Measurements from ENCODE around the gene NCL. TPM values are rescaled to one million over a fixed set of nuclear protein-coding genes. Genes with fewer than 3 reads are reported as not detected.
A peak's percentile ranks its signal among the peaks of the same experiment; 100 is the strongest.

The NCL gene
- total and polyA plus RNA-seq, 2 of the 13 experiments (the other 11 are each of a cell fraction or from before 2014, with no cell fraction given) = 105 to 779 TPM

GRCh38 chr2:231418820-231419640 lies 45.3 kb downstream of the NCL start (continued):
- TF ChIP-seq, protein P1, sequence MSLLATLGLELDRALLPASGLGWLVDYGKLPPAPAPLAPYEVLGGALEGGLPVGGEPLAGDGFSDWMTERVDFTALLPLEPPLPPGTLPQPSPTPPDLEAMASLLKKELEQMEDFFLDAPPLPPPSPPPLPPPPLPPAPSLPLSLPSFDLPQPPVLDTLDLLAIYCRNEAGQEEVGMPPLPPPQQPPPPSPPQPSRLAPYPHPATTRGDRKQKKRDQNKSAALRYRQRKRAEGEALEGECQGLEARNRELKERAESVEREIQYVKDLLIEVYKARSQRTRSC (CRISPR knock-in tag; IDR thresholded peaks at IDR 0.05; ENCODE audit: low read depth) = no peak
- TF ChIP-seq ZNF790 (CRISPR knock-in tag; IDR thresholded peaks at IDR 0.05; ENCODE audit: borderline replicate concordance) (no peak; the same call in 1 of the 2 replicates), SIN3B (IDR thresholded peaks at IDR 0.05; ENCODE audit: low read length) (no peak), ETS1 (CRISPR knock-in tag; IDR thresholded peaks at IDR 0.05) (no peak), BCL3 (CRISPR knock-in tag; IDR thresholded peaks at IDR 0.05) (peak; percentile 67), NCOA5 (CRISPR knock-in tag; IDR thresholded peaks at IDR 0.05) (no peak), ZBTB42 (CRISPR knock-in tag; IDR thresholded peaks at IDR 0.05) (peak; percentile 75; the same call in 1 of the 2 replicates), ZNF235 (CRISPR knock-in tag; IDR thresholded peaks at IDR 0.05; ENCODE audit: borderline replicate concordance) (no peak), ATAD3A (CRISPR knock-in tag; IDR thresholded peaks at IDR 0.05) (no peak), RFXANK (CRISPR knock-in tag; IDR thresholded peaks at IDR 0.05) (no peak), ZC3H4 (CRISPR knock-in tag; IDR thresholded peaks at IDR 0.05; ENCODE audit: borderline replicate concordance) (no peak), ZNF569 (CRISPR knock-in tag; IDR thresholded peaks at IDR 0.05; ENCODE audit: borderline replicate concordance) (no peak), IKZF5 (CRISPR knock-in tag; IDR thresholded peaks at IDR 0.05) (no peak), ZNF260 (CRISPR knock-in tag; IDR thresholded peaks at IDR 0.05; ENCODE audit: borderline replicate concordance, low read depth) (no peak), HNF4G (IDR thresholded peaks at IDR 0.05; ENCODE audit: borderline replicate concordance, low read depth, low read length) (peak; percentile 69), HNF4G (CRISPR knock-in tag; IDR thresholded peaks at IDR 0.05; ENCODE audit: borderline replicate concordance, low read depth) (peak; percentile 40; the same call in 1 of the 2 replicates), MATR3 (CRISPR knock-in tag; IDR thresholded peaks at IDR 0.05) (no peak), SNAPC5 (CRISPR knock-in tag; IDR thresholded peaks at IDR 0.05; ENCODE audit: borderline replicate concordance) (no peak; the same call in 1 of the 2 replicates), BCL6 (CRISPR knock-in tag; IDR thresholded peaks at IDR 0.05) (no peak), ATM (IDR thresholded peaks at IDR 0.05; ENCODE audit: borderline replicate concordance) (no peak), ZFP1 (CRISPR knock-in tag; IDR thresholded peaks at IDR 0.05) (no peak), ZBTB8A (CRISPR knock-in tag; IDR thresholded peaks at IDR 0.05; ENCODE audit: borderline replicate concordance, low read depth) (no peak), AHR (CRISPR knock-in tag; IDR thresholded peaks at IDR 0.05) (no peak), ZBTB1 (CRISPR knock-in tag; IDR thresholded peaks at IDR 0.05; ENCODE audit: borderline replicate concordance) (no peak), ETV6 (CRISPR knock-in tag; conservative IDR thresholded peaks at IDR 0.05) (no peak; the same call in 1 of the 2 replicates)
- TF ChIP-seq, protein P2, sequence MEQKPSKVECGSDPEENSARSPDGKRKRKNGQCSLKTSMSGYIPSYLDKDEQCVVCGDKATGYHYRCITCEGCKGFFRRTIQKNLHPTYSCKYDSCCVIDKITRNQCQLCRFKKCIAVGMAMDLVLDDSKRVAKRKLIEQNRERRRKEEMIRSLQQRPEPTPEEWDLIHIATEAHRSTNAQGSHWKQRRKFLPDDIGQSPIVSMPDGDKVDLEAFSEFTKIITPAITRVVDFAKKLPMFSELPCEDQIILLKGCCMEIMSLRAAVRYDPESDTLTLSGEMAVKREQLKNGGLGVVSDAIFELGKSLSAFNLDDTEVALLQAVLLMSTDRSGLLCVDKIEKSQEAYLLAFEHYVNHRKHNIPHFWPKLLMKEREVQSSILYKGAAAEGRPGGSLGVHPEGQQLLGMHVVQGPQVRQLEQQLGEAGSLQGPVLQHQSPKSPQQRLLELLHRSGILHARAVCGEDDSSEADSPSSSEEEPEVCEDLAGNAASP (CRISPR knock-in tag; IDR thresholded peaks at IDR 0.05; ENCODE audit: borderline replicate concordance) = no peak

Measured in HepG2 (cell line).